Inferior parietal cortex (tissue), 1 donor: ENCODE results near the gene KIF17.

Experiments used
- DNase-seq: peaks from one replicate; pipeline ENCODE4 v3.0.0-alpha.2; 2016; ENCODE audit errors: extremely low spot score

Gene KIF17

DNA sequence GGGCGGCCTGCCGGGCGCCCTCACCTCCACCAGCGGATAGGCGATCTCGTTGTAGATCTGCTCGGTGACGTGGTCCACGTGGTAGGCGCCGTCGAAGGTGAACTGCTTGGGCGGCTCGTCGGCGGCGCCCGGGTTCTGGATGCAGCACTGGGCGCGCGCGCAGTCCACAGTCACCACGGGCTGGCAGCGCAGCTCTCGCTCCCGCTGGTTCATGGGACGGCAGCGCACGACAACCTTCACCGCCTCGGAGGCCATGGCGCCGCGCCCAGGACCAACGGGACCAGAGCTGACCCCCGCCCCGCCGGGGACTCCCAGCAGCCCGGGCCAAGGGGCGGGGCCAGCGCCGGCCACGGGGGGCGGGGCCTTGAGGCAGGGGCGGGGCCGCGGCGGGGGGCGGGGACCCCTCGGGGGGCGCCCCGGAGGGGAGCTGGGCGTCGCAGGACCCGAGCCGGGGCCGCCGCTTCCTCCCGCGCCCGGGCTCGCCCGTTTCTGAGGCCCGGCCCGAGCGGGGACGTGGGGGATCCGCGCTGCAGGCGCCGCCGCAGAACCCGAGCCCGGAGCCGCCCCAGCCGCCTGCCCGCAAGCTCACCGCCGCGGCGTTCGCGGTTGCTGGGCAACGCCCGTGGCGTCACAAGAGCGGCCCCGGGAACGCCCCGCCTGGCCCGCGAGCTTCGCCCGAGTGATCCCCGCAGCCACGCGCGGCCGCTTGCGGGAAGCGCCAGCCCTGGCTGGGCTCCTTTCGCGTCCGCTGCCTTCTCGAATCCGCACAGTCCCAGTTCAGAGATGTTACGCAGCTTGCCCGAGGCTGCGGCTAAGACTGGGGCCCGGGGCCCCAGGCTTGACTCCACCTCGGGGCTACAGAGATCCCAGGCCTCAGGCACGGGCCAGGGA, at the start of gene KIF17:
Gene KIF17 (minus strand): TSS at position 556 of the 891 bp plus-strand sequence. CDS start 301 bp downstream, at position 255.
- no peak for DNase-seq

- no peak for DNase-seq
Measured at GRCh38 chr1:20767271-20767670, 49.5 kb upstream of the KIF17 start.

DNA sequence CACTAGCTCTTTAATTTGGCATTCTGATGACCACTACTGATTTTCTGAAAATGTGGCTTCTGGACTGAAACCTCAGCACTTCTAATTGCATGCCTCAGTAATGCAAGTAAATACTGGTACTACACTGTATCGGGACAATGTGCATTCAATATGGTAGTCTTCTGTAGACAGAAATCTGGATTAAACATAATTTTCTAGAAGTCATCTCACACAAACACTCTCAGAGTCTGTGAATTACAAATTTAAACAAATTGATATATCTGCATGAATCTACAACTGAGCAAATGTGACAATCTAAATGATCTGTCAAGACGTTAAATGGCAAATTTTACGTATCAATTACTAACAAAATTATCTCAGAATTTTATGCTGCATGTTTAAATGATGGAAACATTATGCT, 45.6 kb upstream of the KIF17 start:
- DNase-seq: no peak

DNA sequence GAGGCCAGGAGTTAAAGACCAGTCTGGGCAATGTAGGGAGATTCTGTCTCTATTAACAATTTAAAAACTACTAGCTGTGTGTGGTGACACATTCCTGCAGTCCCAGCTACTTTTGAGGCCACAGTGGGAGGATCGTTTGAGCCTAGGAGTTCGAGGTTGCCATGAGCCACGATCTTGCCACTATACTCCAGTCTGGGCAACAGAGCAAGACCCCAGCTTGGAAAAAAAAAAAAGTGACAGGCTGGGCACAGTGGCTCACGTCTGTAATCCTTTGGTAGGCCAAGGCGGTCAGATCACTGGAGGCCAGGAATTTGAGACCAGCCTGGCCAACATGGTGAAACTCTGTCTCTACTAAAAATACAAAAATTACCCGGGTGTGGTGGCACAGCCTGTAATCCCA, 42.5 kb upstream of the KIF17 start:
- DNase-seq: no peak

GRCh38 chr1:20753589-20753988, 35.8 kb upstream of the KIF17 start:
- no peak for DNase-seq

DNA sequence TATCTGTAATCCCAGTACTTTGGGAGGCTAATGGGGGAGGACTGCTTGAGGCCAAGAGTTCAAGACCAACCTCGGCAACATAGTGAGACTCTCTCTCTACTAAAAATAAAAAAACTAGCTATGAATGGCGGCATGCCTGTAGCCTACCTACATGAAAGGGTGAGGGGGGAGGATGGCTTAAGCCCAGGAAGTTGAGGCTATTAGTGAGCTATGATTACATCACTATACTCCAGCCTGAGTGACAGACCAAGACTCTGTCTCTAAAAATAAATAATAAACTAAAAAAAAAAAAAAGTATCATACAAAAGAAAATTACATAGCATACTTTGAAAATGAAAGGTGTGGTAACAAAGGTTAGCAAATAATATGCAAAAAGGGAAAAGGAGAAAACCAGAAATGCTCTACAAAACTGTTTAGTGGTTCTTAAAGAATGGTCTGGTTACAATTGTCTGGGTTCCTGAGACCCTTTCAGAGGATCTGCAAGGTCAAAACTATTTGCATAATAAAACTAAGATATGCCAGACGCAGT, 33.7 kb upstream of the KIF17 start:
- no peak for DNase-seq

- no peak for DNase-seq
Measured at GRCh38 chr1:20742671-20743070, 24.9 kb upstream of the KIF17 start.

GRCh38 chr1:20740781-20741180, 23.0 kb upstream of the KIF17 start:
- DNase-seq: no peak

GRCh38 chr1:20739225-20739624, 21.4 kb upstream of the KIF17 start:
- DNase-seq: no peak

DNA sequence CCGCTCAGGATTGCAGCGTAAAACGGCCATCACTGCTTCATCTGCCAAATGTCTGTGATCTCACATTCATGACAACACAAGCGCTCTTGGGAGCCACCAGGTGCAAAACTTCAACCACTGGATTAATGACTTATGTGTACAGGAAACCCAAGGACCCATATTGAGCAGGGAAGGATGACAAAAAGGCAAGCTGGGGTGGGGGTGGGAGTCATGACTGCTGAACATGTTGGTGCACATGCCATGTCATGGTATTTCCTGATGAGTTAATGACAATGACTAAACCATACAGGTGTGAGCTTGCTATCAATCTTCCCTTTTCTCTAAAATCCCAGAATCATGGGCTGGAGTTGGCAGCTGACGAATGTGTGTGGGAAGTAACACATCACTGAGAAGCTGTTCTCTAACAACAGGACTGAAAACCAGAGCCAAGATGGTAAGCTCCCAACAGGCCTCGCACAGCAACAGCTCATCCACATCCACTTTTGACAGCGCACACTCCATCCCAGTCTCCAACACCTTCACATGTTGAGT, 17.8 kb upstream of the KIF17 start:
- peak; percentile 41 for DNase-seq

DNA sequence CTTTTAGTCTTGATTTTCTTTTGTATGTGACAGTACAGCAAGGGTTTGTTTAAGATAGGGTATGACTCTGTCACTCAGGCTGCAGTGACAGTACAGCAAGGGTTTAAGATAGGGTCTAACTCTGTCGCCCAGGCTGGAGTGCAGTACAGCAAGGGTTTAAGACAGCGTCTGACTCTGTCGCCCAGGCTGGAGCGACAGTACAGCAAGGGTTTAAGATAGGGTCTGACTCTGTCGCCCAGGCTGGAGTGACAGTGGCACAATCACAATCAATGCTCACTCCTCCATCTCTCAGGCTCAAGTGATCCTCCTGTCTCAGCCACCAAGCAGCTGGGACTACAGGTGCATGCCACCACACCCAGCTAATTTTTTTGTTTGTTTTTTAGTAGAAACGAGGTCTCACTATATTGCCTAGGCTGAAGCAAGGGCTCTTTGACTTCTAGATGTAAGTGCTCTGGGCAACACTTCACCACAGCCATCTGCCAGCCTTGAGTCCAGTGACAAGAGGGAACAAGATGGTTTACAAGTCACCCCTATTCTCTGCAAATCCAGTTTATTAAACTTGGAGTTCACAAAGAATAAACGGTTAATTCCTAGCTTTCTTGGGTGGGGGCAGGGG, 15.7 kb upstream of the KIF17 start:
- no peak for DNase-seq

DNA sequence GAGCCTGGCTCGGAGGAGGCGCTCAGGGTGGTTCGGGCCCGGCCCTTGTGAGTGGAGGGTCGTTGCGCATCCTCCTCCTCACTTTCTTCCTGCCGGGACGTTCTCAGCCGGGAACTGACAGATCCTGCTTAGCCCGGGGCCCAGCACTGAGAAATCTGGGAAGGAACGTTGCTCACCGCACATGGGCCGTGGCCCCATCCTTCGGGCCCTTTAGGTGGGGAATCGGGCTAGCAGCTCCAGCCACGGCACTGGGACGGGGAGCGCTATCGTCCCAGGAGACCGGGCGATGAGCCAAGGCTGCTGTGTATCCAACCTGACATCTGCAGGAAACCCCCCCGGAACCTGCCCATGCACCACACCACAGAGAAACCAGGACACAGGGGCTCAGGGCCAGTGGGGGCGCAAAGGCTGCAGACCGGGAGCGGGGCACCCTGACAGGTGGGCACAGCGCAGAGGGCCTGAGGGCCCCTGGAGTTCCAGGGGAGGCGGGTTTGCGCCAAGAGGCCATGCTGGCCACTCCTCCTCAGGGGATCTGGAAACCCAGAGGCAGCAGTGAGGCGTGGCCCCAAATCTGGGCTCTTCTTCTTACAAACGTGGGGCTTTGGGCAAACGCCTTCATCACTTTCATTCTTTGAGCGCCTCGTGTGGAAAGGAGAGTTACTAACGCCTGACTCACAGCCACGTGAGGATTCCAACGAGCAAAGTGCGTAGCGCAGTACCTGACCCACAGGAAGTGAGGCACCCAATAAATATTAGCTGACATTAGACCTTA, 15.0 kb upstream of the KIF17 start, which contains the start of gene SH2D5:
Gene SH2D5 (minus strand): TSS at position 116 of the 772 bp plus-strand sequence. CDS start 4,659 bp downstream, outside the sequence.
- DNase-seq: peak; percentile 82

DNA sequence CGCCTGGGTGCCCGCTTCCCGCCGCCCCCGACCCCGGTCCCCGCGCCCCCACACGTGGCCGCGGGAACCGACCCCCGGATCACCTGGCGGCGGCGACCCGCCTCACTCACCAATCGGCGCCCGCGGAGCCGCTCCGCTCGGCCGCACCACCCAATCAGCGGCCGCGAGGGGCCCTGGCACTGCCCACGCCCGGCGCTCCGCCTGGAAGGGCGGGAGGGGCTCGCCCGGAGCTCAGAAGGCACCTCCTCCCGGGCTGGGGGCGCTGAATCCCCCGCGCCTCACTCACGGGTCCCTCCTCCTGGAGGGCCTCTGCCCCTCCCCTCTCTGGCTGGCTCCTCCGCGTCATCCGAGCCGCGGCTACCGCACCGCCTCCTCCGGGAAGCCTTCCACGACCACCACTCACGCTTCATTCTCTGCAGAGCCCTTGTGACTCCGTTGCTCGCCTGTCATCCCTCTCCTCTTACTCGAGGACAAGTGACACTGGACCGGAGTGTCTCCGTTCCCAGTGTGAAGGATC, 14.3 kb upstream of the KIF17 start:
- DNase-seq: peak; percentile 44

- no peak for DNase-seq
Measured at GRCh38 chr1:20731057-20731991, 13.5 kb upstream of the KIF17 start.

DNA sequence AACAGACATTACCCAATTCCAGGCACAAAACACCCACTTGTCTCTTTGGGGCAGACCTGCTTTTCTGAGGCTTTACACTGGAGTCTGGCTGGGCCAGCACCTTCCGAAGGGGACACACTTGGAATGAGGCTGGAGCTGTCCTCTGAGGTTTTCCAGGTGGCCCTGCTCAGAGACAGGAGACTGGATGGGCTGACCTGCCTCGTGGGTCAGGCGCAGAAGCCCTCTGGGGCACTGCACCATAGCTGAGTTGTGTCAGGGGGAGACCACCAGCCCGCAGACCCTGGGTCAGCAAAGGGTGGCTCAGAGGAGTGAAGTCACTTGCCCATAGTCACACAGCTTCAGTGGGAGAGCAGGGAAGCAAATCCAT, 12.9 kb upstream of the KIF17 start:
- DNase-seq: no peak

DNA sequence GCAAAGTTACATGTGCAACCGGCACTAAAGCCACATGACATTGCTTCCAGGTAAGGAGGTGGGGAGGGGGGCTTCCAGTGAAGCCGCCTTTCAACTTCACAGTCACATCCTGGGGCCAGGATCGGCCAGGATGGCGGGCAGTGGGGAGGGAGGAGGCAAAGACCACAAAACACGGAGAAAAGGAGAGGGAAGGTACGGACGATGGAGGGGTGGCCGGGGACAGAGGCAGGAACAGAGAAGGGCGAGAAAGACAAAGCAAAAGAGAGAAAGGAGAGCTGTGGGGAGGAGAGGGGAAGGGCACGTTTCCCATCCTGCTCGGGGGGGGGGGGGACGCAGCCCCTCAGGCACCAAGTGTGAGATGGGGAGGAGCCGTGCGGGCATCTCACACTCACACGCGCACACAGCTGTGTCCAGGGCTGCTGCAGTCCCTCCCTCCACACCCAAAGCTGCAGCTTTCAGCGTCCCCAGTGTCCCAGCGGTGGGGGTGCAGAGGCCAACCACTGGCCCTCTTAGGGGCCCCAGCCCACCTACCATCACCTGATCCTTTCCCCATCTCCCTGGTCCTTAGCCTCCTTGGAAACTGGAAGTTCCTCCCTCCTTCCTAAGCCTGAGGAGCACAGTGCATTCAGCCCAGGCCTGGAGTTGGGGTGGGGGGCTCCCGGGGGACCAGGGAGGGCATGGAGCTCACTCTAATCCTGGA, 12.3 kb upstream of the KIF17 start:
- no peak for DNase-seq

- no peak for DNase-seq
Measured at GRCh38 chr1:20729155-20729931, 11.5 kb upstream of the KIF17 start.

GRCh38 chr1:20728371-20729154, 10.8 kb upstream of the KIF17 start:
- DNase-seq: no peak
